AG09309 (cell line): ENCODE results near the gene WDR18.
"Not testable (repeated sequence)": the region's sequence is repeated elsewhere in the genome, so short reads cannot be mapped to it uniquely, and the experiment has no call there.

ENCODE experiments used
- DNase-seq: peaks from one replicate; pipeline ENCODE4 v3.0.0-alpha.2; 2010; ENCODE audit warnings: low read depth
- H3K4me3 ChIP-seq: 2 replicates; pipeline ENCODE4 v1.5.1; 2011; ENCODE audit warnings: mild to moderate bottlenecking, low read depth, low read length, moderate library complexity; ENCODE audit not compliant: control insufficient read depth
- TF ChIP-seq, protein P1 (sequence below): IDR thresholded peaks from 2 replicates; pipeline ENCODE4 v1.5.1; 2011; ENCODE audit warnings: mild to moderate bottlenecking, low read depth, low read length, inconsistent platforms; ENCODE audit not compliant: insufficient read depth, control insufficient read depth; ENCODE audit errors: missing control alignments

Gene WDR18

GRCh38 chr19:954672-955494 lies 29.3 kb upstream of the WDR18 start:
- no peak for DNase-seq
- TF ChIP-seq, protein P1, sequence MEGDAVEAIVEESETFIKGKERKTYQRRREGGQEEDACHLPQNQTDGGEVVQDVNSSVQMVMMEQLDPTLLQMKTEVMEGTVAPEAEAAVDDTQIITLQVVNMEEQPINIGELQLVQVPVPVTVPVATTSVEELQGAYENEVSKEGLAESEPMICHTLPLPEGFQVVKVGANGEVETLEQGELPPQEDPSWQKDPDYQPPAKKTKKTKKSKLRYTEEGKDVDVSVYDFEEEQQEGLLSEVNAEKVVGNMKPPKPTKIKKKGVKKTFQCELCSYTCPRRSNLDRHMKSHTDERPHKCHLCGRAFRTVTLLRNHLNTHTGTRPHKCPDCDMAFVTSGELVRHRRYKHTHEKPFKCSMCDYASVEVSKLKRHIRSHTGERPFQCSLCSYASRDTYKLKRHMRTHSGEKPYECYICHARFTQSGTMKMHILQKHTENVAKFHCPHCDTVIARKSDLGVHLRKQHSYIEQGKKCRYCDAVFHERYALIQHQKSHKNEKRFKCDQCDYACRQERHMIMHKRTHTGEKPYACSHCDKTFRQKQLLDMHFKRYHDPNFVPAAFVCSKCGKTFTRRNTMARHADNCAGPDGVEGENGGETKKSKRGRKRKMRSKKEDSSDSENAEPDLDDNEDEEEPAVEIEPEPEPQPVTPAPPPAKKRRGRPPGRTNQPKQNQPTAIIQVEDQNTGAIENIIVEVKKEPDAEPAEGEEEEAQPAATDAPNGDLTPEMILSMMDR: no peak
- H3K4me3 ChIP-seq: no peak overlapping the region

GRCh38 chr19:955803-956765 lies 28.1 kb upstream of the WDR18 start:
- TF ChIP-seq, protein P1: no peak
- H3K4me3 ChIP-seq: no peak overlapping the region
- no peak for DNase-seq

- TF ChIP-seq, protein P1: no peak
- no peak for DNase-seq
- H3K4me3 ChIP-seq: no peak overlapping the region
Observed at GRCh38 chr19:956766-957440, 27.2 kb upstream of the WDR18 start.

DNA sequence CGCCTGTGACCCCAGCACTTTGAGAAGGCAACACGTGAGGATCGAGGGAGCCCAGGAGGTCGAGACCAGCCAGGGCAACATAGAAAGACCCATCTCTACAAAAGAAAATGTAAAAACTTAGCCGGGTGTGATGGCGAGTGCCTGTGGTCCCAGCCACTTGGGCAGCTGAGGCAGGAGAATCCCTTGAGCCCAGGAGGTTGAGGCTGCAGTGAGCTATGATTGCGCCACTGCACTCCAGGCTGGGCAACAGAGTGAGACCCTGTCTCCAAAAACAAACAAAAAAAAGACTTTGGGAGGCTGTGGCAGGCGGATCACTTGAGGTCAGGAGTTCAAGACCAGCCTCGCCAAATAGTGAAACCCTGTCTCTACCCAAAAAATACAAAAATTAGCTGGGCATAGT lies 26.6 kb upstream of the WDR18 start:
- not testable (repeated sequence) for H3K4me3 ChIP-seq, DNase-seq

- DNase-seq: no peak
- TF ChIP-seq, protein P1: no peak
- no peak overlapping the region for H3K4me3 ChIP-seq
Observed at GRCh38 chr19:958967-959855, 24.9 kb upstream of the WDR18 start.

- DNase-seq: no peak
Observed at GRCh38 chr19:960020-960419, 24.1 kb upstream of the WDR18 start.

More at GRCh38 chr19:960020-960419, 24.1 kb upstream of the WDR18 start:
- TF ChIP-seq, protein P1: no peak
- no peak overlapping the region for H3K4me3 ChIP-seq
